ENCODE results near the gene TM4SF18.

Gene TM4SF18

GRCh38 chr3:149313542-149313941 is 19.9 kb downstream of the TM4SF18 start:
- Mint-ChIP-seq H3K27me3 (peaks cover 68% of the 10 kb centered on the region), H3K4me1 (no peaks in the 10 kb centered on the region), H3K36me3 (ENCODE audit: insufficient read depth) (no peaks in the 10 kb centered on the region), H3K4me3 (no peak overlapping the region), H3K27ac (ENCODE audit: low read depth) (no peak overlapping the region), H3K9me3 (no peaks in the 10 kb centered on the region)
- ATAC-seq (replicated peaks; ENCODE audit: extremely low read depth, poor library complexity, severe bottlenecking) (no peak), DNase-seq (ENCODE audit: low spot score in 2 of 2) (no peak)

- Mint-ChIP-seq H3K27me3 (peaks cover 67% of the 10 kb centered on the region), H3K27ac (ENCODE audit: low read depth) (no peak overlapping the region), H3K4me1 (no peaks in the 10 kb centered on the region), H3K9me3 (no peaks in the 10 kb centered on the region), H3K36me3 (ENCODE audit: insufficient read depth) (no peaks in the 10 kb centered on the region), H3K4me3 (no peak overlapping the region)
- ATAC-seq (replicated peaks; ENCODE audit: extremely low read depth, poor library complexity, severe bottlenecking) (no peak), DNase-seq (ENCODE audit: low spot score in 2 of 2) (no peak)
Observed at GRCh38 chr3:149310796-149311534, 22.5 kb downstream of the TM4SF18 start.

DNA sequence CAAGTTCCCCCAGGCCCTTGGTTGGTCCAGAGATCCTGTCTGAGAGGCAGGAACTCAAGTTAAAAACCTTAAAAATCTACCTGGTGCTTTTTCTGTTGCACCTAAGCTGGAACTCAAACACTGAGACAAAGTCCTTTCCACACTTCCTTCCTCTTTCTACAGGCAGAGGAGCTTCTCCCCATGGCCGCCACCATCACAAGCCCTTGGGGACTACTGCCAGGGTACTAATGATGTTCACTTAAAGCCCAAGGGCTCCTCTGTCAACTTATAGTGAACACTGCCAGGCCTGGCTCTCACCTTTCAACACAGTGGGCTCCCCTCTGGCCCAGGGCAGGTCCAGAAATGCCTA is 26.0 kb downstream of the TM4SF18 start:
- ATAC-seq (replicated peaks; ENCODE audit: extremely low read depth, poor library complexity, severe bottlenecking) (no peak), DNase-seq (ENCODE audit: low spot score in 2 of 2) (no peak)
- Mint-ChIP-seq H3K36me3 (ENCODE audit: insufficient read depth) (no peaks in the 10 kb centered on the region), H3K4me3 (no peak overlapping the region), H3K4me1 (no peaks in the 10 kb centered on the region), H3K27me3 (peaks cover 72% of the 10 kb centered on the region), H3K9me3 (no peaks in the 10 kb centered on the region), H3K27ac (ENCODE audit: low read depth) (no peak overlapping the region)

- H3K27me3 Mint-ChIP-seq, result peaks cover 67% of the 10 kb centered on the region
- no peaks in the 10 kb centered on the region for H3K36me3 Mint-ChIP-seq (ENCODE audit: insufficient read depth)
- ATAC-seq (replicated peaks; ENCODE audit: extremely low read depth, poor library complexity, severe bottlenecking) (no peak), DNase-seq (ENCODE audit: low spot score in 2 of 2) (no peak)
- no peak overlapping the region for H3K27ac Mint-ChIP-seq (ENCODE audit: low read depth)
- no peaks in the 10 kb centered on the region for H3K4me1 Mint-ChIP-seq
- no peaks in the 10 kb centered on the region for H3K9me3 Mint-ChIP-seq
- H3K4me3 Mint-ChIP-seq, result no peak overlapping the region
Observed at GRCh38 chr3:149306751-149307434, 26.5 kb downstream of the TM4SF18 start.

GRCh38 chr3:149305376-149305775 is 28.1 kb downstream of the TM4SF18 start:
- no peaks in the 10 kb centered on the region for H3K9me3 Mint-ChIP-seq
- DNase-seq (ENCODE audit: low spot score in 2 of 2) (no peak), ATAC-seq (replicated peaks; ENCODE audit: extremely low read depth, poor library complexity, severe bottlenecking) (no peak)
- peaks cover 52% of the 10 kb centered on the region for H3K27me3 Mint-ChIP-seq
- H3K4me1 Mint-ChIP-seq, result no peaks in the 10 kb centered on the region
- no peak overlapping the region for H3K27ac Mint-ChIP-seq (ENCODE audit: low read depth)
- no peaks in the 10 kb centered on the region for H3K36me3 Mint-ChIP-seq (ENCODE audit: insufficient read depth)
- H3K4me3 Mint-ChIP-seq, result no peak overlapping the region

DNA sequence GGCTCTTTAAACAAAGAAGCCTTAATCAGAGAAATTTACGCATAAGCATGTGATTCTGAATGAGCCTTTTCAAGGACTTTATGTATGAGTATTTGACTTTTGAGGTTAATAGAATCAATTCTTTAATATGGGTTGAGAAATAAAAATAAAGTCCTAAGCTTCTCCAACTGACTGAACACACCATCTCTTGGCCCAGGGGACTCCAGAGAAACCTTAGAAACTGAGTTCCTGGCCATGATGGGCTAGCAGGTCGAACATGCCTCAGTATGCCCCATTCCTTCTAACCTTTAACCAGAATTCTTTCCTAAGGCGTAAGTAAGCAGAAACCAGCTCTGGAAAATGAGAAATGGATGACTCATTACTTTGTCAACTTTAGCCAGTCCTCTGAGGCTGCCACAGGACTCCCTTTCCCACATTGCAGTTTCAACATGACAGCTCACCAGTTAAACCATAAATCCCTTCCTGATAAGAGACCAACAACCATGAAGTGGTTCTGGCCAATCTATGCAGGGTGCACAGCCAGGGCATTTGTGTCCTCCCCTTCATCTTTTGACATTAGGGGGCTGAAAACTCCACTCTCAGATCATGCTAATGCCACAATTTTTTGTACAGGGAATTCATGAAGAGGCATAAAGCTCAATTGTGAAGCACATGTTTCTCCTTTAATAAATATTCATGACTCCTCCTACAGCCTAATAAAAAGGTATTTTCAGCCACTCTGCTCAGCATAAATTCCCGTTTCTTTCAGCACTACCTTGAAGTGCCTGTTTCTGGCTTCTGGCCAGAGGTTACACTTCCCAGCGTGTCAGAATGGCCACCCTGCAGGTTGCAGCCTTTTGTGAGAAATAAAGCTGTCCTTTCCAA is 33.3 kb downstream of the TM4SF18 start:
- H3K9me3 Mint-ChIP-seq, result no peaks in the 10 kb centered on the region
- no peak for ATAC-seq (replicated peaks; ENCODE audit: extremely low read depth, poor library complexity, severe bottlenecking)
- H3K27ac Mint-ChIP-seq (ENCODE audit: low read depth), result no peak overlapping the region

GRCh38 chr3:149296972-149297371 is 36.5 kb downstream of the TM4SF18 start:
- no peak for DNase-seq (ENCODE audit: low spot score in 2 of 2)

More for the DNA sequence above, 33.3 kb downstream of the TM4SF18 start:
- H3K4me1 Mint-ChIP-seq, result peaks cover 5% of the 10 kb centered on the region
- H3K36me3 Mint-ChIP-seq (ENCODE audit: insufficient read depth), result no peaks in the 10 kb centered on the region
- H3K27me3 Mint-ChIP-seq, result peaks cover 23% of the 10 kb centered on the region
- H3K4me3 Mint-ChIP-seq, result no peak overlapping the region
- DNase-seq (ENCODE audit: low spot score in 2 of 2), result no peak

GRCh38 chr3:149292666-149293065 is 40.8 kb downstream of the TM4SF18 start:
- DNase-seq (ENCODE audit: low spot score in 2 of 2) (no peak), ATAC-seq (replicated peaks; ENCODE audit: extremely low read depth, poor library complexity, severe bottlenecking) (no peak)
- no peak overlapping the region for H3K27ac Mint-ChIP-seq (ENCODE audit: low read depth)
- no peaks in the 10 kb centered on the region for H3K27me3 Mint-ChIP-seq
- no peak overlapping the region for H3K4me3 Mint-ChIP-seq
- H3K36me3 Mint-ChIP-seq (ENCODE audit: insufficient read depth), result peaks cover 1% of the 10 kb centered on the region
- H3K4me1 Mint-ChIP-seq, result peaks cover 5% of the 10 kb centered on the region
- no peaks in the 10 kb centered on the region for H3K9me3 Mint-ChIP-seq

More at GRCh38 chr3:149296972-149297371, 36.5 kb downstream of the TM4SF18 start:
- Mint-ChIP-seq H3K27me3 (no peaks in the 10 kb centered on the region), H3K36me3 (ENCODE audit: insufficient read depth) (no peaks in the 10 kb centered on the region), H3K27ac (ENCODE audit: low read depth) (no peak overlapping the region), H3K4me3 (no peak overlapping the region), H3K9me3 (no peaks in the 10 kb centered on the region), H3K4me1 (peaks cover 5% of the 10 kb centered on the region)
- ATAC-seq (replicated peaks; ENCODE audit: extremely low read depth, poor library complexity, severe bottlenecking), result no peak

DNA sequence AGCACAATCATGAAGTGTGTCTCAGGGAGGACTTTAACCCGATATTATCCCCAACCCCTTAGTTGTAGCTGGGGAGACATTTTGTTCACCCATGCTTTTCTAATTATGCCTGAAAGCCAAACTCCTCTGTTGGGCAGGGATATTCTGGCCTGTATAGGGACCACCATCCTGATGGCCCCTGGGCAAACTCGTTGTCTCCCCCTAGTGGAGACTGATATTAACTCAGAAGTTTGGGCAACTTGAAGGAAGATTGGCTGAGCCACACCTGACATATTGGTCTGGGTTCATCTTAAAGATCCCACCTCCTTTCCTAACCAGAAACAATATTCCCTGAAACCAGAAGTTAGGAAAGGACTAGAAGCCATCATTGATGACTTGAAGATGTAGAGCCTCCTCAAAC is 42.3 kb downstream of the TM4SF18 start:
- DNase-seq (ENCODE audit: low spot score in 2 of 2), result no peak
- Mint-ChIP-seq H3K36me3 (ENCODE audit: insufficient read depth) (peaks cover 1% of the 10 kb centered on the region), H3K4me1 (no peaks in the 10 kb centered on the region), H3K9me3 (no peaks in the 10 kb centered on the region), H3K27ac (ENCODE audit: low read depth) (no peak overlapping the region), H3K4me3 (no peak overlapping the region), H3K27me3 (no peaks in the 10 kb centered on the region)
- ATAC-seq (replicated peaks; ENCODE audit: extremely low read depth, poor library complexity, severe bottlenecking), result no peak

DNA sequence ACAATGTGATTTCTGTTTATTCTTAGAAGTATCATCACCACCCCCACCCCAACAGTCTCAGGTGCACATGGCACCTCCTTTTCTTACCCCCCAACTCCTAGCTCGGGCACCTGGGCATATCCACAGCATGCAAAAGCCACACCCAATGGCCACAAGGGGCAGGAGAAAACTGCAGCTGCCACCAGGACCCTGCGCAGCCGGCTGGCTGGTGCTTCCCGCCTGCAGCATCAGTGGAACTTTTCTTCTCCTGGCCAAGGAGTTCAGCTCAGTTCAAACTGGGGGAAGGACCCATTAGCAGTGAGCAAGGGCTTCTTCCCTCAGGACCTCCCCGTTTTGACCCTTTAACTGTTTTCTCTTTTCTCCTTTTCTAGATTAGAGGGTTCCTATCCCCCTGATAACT is 44.8 kb downstream of the TM4SF18 start:
- DNase-seq (ENCODE audit: low spot score in 2 of 2) (no peak), ATAC-seq (replicated peaks; ENCODE audit: extremely low read depth, poor library complexity, severe bottlenecking) (no peak)
- Mint-ChIP-seq H3K4me1 (no peaks in the 10 kb centered on the region), H3K36me3 (ENCODE audit: insufficient read depth) (peaks cover 1% of the 10 kb centered on the region), H3K4me3 (no peak overlapping the region), H3K27me3 (no peaks in the 10 kb centered on the region), H3K9me3 (no peaks in the 10 kb centered on the region), H3K27ac (ENCODE audit: low read depth) (no peak overlapping the region)

- H3K4me1 Mint-ChIP-seq, result no peaks in the 10 kb centered on the region
- DNase-seq (ENCODE audit: low spot score in 2 of 2), result no peak
- no peaks in the 10 kb centered on the region for H3K36me3 Mint-ChIP-seq (ENCODE audit: insufficient read depth)
- no peak overlapping the region for H3K27ac Mint-ChIP-seq (ENCODE audit: low read depth)
- ATAC-seq (replicated peaks; ENCODE audit: extremely low read depth, poor library complexity, severe bottlenecking), result no peak
- H3K27me3 Mint-ChIP-seq, result no peaks in the 10 kb centered on the region
- H3K4me3 Mint-ChIP-seq, result no peak overlapping the region
- H3K9me3 Mint-ChIP-seq, result no peaks in the 10 kb centered on the region
Observed at GRCh38 chr3:149284034-149284433, 49.4 kb downstream of the TM4SF18 start.

DNA sequence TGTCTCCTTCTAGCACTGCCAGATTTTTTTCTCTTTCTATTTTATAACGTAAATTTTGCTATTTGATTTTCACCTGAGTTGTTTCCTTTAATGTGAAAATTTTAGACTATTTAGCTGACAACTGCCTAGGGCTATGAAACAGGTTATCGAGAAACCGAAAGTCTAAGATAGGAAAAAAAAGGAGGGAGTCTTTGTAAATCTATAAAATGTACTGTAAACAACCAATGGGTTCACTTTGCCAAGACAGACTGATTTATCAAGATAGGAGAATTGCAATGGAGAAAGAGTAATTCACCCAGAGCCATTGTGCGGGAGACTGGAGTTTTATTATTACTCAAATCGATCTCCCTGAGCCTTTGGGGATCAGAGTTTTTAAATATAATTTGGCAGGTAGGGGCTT is 50.0 kb downstream of the TM4SF18 start:
- Mint-ChIP-seq H3K27ac (ENCODE audit: low read depth) (no peak overlapping the region), H3K9me3 (no peaks in the 10 kb centered on the region), H3K36me3 (ENCODE audit: insufficient read depth) (no peaks in the 10 kb centered on the region), H3K4me1 (no peaks in the 10 kb centered on the region), H3K27me3 (no peaks in the 10 kb centered on the region), H3K4me3 (no peak overlapping the region)
- ATAC-seq (replicated peaks; ENCODE audit: extremely low read depth, poor library complexity, severe bottlenecking) (no peak), DNase-seq (ENCODE audit: low spot score in 2 of 2) (no peak)
